ENCODE measurements around the gene FCN2.
"Not testable (repeated sequence)": the region's sequence is repeated elsewhere in the genome, so short reads cannot be mapped to it uniquely, and the experiment has no call there.

The FCN2 gene

DNA sequence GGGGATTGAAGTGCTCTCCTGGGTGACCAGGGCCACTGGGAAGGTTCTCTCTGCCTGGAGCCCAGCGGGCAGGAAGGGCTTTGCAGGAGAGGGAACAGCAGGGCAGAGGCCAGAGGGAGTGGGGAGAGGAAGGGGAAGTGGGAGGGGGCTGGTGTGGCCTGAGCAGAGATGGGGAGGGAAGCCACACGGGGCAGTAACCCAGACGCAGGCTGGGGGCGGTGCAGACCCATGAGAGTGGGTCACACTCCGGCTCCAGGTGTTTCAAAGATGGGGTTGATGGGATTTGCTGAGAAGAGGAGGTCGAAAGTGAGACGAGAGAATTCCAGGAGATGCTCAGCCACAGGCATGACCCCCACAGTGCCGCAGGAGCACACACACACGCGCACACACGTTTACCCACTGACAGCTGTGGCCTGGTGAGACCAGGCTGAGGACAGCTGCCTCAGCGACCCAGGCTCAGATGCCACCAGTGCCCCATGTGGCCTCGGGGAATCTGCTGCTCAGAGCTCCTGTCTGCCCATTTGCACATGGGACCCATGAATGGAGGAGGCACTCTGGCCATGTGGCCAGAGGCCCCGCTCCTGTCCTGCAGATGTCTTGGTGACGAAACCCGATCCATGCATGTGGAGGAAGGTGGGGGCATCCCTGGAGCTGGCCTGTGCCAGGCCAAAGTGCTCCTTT is 32.7 kb upstream of the FCN2 start:
- no peak for DNase-seq

DNA sequence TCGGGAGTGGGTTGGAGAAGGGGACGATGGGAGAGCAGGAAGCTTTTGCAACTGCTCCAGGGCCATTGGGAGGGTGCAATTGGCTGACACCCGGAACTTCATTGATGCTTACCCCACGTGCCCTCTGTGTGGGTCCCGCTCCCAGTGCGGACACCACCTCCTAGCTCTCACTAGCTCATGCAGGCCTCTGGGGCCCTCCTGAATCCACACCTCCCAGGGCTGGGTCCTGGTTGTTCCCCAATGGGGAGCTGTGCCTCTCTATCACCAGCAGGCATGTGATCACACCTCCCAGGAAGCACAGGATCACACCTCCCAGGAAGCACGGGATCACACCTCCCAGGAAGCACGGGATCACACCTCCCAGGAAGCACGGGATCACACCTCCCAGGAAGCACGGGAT is 32.1 kb upstream of the FCN2 start:
- no peak for DNase-seq

DNA sequence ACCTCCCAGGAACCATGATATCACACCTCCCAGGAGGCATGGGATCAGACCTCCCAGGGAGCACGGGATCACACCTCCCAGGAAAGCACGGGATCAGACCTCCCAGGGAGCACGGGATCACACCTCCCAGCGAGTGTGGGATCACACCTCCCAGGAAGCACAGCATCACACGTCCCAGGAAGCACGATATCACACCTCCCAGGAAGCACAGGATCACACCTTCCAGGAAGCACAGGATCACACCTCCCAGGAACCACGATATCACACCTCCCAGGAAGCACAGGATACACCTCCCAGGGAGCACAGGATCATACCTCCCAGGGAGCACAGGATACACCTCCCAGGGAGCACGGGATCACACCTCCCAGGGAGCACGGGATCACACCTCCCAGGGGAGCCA is 30.0 kb upstream of the FCN2 start:
- no peak for DNase-seq

DNA sequence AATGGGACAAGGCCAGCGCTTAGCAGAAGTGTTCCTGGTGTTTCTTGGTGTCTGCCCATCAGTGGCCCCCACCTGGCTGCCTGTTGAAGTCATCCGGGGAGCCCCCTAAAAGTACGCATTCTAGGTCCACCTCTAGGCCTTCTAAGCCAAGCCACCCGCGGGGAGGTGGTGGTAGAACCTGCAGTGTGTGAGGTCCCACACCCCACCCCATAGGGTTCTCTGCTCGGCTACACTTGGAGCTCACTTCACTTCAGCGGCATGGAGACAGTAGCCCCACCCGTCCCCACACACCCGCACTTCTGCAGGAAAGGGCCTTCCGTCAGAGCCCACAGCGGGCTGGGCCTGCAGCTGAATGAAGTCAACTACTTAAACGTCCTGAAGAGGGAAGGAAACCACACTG is 29.6 kb upstream of the FCN2 start:
- DNase-seq: no peak

DNA sequence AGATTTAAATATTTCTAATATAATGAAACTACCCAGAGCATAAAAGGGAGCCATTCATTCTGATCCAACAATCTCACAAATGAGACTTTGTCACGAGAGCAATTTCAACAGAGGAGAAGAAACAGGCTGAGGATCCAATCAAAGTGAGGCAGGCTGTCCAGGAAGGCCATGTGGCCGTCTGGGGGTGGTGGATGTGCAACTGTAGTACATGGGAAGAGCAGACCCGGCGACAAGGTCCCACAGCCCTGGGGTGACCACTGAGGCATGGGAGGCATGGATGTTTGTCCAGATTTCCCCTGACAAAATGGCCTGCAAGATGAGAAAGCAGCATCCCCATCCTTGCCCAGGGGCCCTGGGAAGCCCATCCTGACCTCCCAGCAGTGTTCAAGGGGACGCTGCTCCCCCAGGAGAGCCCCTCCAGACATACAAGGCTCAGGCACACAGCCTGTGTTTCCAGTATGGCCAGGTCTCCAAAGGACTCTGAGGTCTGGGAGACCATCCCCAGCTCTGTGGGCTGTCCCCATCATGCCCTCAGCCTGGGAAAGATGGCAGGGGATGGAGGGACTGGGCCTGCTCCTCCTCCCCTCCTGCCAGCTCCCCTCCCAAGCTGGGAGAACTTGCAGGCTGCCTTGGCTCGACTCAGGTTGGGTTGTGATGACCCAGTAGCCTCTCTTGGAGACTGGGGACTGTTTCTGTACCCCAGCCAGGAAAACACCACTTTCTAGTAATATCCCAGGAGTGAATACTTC is 27.5 kb upstream of the FCN2 start:
- DNase-seq: no peak

DNA sequence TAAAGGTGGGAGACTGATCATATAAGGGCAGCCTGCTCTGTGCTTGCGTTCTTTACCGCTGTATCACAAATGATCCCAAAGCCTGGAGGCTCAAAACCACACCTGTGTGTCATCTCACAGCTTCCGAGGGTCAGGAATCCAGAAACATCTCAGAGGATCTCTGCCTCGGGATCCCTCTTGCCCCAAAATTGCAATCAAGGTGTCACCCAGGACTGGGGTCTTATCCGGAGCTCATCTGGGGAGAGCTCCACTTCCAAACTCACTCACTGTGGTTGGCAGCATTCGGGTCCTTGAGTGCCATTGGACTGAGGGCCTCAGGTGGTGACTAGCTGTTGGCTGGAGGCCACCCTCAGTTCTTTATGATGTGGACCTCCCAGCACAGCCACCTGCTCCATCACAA is 26.7 kb upstream of the FCN2 start:
- no peak for DNase-seq

DNA sequence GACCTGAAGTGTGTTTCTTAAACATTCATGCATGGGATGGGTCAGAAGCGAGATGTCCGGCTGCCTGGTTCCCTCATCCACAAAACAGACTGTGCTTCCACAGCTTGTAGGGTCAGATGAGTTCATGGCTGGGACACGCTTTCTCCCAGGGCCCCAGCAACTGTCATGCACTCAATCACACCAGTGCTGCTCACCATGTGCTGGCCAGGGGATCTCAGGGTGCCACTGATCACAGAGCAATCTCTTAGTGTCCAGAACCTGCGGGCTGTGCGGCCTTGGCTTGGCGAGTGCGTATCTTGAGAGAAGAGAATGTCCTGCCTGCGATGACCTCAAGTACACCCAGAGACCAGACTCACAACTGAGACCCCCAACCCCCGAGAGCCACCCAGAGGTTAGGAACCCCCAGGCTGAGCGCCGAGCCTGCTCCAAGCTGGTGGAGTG is 26.0 kb upstream of the FCN2 start:
- DNase-seq: no peak

DNA sequence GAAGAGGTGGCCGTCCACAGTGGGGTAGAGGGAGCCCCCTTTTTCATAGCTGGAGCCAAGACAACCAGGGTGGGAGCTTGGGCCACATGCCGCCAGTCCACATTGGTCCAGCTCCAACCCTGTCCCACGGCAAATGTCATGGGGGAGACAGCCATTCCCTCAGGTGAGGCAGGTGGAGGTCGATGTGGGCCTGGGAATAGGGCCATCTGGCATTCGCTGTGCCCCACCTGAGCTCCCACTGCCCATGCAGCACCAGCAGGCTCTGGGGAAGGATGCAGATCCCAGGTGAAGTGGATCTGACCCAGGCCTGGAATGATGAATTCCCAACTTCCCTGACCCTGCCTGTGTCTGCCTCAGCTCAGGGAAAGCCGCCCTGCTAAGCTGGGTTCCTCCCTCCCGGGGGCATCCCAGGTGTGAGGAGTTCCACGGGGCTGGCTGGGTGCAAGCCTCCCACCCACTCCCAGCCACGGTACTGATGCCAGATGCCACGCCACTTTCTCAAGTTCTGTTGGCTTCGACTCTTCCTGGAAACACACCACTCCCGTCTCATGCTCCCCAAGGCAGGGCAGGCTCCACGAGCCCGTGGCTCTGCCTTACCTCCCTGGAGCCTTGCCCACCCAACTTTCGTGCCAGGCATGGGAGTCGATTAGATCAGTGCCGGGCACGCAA is 25.2 kb upstream of the FCN2 start:
- no peak for DNase-seq

DNA sequence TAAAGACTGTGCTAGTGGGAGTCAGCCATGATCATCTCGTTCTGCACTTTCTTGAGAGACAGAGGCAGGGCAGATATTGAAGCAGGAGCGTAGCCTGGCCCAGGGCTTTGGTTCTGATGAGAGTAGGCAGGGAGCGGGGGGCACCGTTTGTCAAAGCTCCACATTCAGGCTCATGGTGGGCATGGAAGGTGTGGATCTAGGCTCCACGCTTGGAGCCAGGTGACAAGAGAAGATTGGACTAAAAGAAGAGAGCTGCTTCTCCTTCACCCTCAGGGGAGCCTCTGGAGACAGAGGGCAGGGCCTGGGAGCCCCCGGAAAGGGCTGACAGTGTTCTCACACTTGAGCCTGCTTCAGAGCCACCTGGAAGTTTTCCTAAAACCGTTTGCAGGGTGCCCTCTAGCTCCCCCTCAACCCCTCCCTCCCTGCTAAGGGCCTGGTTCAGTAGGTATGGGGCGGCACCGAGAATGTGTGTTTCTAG is 24.7 kb upstream of the FCN2 start:
- no peak for DNase-seq

DNA sequence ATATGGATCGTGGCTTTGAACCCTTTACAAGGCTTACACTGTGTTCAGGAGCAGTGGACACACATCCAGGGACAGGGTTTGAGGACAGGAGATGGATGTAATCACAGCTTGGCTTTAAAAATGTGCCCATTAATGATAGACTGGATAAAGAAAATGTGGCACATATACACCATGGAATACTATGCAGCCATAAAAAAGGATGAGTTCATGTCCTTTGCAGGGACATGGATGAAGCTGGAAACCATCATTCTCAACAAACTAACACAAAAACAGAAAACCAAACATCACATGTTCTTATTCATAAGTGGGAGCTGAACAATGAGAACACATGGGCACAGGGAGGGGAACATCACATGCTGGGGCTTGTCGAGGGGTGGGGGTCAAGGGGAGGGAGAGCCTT is 23.2 kb upstream of the FCN2 start:
- not testable (repeated sequence) for DNase-seq

DNA sequence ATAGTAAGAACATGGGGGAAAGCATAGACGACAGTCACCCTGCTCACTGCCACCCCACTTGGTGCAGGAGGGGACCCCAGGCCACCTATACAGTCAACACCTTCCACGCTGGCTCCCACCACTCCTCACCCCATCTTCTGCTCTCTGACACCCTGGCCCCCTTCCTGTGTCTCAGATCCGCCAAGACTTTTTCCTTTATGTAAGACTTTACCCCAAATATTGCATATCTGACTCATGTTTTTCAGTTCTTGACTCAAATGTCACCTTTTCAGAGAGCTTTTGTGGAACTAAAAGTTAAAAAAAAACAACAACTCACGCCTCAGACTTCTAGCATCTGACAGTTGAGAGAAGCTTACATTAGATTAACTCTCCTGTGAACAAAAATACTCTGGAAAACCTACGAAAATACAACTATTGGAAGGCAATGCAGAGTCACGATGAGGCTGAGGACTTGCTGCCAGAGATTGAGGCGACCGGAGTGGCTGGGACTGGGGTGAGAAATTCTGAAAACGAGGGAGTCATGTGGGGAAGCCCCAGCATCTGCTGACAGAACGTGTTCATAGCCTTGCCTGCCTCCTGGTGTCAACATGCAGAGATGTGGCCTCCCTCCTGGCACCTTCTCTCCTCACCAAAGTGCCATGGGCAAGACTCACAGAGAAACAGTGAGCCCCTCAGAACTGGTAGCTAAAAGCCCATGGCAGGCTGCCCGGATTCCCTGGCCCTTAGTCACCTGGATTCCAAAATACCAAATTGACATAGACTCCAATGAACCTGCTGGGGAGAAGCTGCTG is 22.4 kb upstream of the FCN2 start:
- DNase-seq: no peak

DNA sequence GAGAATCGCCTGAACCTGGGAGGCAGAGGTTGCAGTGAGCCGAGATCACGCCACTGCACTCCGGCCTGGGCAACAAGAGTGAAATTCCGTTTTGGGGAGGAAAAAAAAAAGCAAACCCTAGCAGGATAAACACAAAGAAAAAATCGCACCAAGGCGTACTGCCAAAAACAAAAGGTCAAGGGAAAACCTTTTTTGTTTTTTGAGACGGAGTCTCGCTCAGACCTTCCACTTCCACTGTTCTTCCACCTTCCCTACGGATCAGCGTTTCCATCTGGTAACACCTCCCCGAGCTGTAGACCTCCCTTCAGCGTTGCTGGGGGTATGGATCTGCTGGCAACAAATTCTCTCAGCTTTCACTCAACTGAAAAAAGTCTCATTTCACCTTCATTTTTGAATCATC is 20.1 kb upstream of the FCN2 start:
- DNase-seq: no peak

DNA sequence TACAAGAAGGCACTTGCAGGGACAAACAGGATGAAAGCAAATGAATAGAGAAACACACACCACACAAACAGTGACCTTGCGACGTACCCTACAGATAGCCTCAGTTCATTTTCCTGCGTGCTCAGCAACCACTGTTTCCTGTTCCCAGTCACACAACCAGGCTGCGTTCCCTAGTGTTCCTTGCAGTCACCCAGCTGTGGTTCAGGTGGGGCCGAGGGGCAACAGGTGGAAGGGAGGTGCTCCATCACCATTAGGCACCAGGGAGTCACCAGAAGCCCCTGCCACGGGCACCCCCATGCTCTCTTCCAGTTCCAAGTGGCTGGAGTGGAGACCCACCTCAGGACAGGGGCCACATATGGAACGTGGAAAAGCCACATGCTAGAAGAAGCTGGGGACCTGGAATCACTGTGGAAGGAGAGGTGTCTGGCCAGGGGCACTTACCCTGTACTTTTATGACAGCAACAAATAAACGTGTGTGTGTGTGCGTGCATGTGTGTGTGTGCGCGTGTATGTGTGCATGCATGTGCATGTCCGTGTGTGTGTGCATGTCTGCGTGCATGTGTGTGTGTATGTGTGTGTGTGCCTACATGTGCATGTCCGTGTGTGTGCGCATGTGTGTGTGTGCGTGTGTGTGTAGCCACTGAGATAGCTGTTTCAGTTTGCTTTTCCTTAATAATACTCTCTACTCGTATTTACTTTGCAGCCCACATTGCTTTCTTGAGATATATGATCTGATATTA is 18.8 kb upstream of the FCN2 start:
- DNase-seq: no peak

DNA sequence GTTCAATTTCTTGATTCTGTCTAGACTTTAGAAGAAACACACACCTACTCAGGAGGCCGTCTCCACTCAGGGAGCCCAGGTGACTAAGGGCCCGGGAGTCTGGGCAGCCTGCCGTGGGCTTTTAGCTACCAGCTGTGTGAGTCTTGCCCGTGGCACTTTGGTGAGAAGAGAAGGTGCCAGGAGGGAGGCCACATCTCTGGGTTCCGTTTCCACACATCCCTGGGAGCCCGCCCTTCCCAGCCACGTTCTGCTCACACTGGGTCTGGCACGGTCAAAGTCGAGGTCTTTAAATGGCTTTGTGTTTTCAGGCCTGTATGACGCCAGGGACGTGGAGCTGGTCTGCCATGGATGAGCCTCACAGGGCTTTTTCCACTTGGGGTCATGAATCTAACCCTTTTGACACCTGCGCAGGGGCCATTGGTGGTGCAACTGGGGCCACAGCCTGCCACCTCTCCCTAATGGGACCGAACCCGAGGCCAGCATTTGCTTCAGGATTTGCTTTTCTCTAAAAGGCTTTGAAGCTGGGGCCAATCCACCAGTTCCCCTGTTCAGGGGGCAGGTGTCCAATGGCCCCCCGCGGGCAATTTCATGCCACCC is 17.2 kb upstream of the FCN2 start:
- no peak for DNase-seq

DNA sequence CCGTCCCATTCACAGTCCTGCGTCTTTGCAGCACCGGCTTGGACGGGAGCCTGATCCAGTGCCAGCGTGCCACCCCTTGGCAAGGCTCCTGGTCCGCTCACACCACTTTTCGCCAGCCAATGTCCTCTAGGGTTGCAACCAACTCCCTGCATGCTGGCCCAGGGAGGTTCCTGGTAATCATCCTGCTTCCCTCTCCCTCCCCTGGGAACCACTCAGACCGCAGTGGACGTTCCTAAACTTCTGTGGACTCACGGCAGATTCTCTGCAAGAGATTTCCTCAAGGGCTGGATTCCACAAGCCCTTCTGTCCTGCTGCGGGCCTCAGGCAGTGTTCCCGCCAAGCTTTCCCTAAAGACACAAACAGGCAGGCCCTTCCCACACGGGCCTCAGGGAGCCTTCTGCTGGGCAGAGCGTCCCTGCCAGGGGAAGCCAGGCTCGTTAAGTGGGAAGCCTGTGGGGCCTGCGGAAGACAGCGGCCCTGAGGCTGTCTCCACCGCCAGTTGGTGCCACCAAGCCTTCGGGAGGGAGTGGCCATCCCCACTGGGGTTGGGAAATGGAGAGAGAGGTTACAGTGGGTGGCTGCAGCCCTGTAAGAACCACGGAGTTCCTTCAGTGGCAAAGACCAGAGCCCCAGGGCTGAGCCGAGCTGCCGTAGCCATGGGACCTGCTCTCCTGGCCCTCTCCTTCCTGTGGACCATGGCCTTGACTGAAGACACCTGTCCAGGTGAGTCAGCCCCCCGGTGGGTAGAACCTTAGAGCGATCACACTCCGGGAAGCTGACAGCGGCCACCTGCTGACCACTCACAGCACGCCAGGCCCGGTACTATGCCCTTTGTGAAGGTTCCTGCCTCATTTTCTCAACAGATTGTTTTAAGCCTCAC is 16.4 kb upstream of the FCN2 start:
- DNase-seq: no peak

DNA sequence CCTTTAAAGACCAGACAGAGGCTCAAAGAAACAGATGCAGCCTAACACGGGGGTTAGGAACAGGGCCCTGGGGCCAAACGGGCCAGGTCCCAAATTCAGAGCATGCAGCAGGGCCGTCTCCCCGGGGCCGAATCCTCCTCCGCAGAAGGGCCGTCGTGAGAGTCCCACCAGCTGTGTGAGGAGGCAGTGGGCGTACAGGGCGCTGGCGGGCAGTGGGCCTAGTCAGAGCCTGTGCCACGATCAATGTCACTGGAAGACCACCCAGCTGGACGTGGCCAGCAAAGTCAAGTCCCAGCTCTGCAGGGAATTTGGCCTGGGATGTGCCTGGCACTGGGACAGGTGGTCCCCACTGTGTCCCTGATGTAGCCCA is 15.8 kb upstream of the FCN2 start:
- DNase-seq: no peak

DNA sequence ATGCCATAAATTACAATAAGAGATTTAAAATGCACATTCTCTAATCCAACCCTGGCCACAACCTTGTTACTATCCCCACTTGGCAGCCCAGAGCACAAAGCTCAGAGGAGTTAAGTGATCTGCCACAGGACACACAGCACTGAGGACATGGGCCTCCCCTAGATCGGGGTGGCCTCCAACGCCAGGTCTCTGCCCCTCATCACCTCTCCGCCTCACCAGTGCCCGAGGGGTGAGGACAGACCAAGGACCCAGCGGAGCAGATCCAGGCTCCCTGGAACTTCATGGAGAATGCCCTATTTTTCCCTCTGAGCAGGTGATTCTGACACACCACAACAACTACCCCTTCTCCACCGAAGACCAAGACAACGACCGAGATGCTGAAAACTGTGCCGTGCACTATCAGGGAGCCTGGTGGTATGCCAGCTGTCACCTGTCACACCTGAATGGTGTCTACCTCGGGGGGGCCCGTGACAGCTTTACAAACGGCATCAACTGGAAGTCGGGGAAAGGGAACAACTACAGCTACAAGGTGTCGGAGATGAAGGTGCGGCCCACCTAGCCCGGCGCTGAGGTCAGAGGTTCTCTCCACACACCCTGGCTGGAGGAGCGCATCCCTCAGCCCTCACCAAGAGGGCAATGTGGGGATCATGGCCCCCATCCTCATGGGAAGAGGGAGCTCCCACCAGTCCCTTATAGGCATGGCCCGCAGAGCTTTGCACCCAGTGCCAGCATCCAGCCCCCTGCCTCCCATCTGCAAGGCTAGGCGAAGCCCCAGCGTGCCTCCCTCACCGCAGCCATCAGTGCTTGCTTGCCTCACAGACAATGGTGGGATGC is 12.5 kb upstream of the FCN2 start:
- no peak for DNase-seq

DNA sequence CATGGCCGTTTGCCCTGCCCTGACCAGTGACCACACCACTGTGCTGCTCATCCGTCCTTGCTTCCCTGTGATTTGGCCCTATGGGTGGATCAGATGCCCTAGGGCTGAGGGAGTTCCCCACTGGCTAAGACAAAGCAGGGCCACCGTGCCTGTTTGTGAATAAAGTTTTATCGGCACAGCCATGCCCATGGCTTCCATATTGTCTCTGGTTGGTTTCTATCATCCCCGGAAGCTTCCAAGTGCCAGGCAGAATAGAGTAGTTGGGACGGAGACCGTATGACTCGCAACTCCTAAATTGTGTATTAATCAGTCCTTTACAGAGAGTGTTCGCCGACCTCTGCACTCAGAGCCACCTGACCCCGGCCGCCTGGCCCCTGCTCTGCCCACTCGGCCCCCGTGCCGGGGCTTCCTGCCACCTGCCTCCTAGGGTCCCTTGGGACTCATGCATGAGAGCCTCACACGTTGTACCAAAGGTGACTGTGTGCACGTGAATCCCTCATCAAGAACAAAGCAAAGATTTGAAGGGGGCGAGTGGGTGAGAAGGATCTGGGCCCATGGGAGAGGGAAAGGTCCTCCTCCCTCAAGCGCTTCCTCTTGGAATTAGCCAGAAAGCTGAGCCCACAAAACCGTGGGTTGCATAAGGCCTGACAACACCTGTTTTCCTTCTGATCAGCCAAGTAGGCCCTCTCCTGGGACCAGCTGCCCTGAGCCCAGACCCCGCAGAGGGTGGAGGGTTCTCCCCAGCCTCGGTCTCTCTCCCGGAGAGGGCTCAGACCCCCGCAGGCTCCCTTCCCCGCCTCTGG is 11.7 kb upstream of the FCN2 start:
- DNase-seq: no peak
